GM20431 (cell line): ENCODE measurements around the gene PRMT1.

Source experiments
- in situ Hi-C: fragments of 300-500 bp; cut with MseI, MboI; formaldehyde crosslinking; loops from one replicate; pipeline ENCODE4 v1.15.0; 2020; ENCODE audit warnings: low sequenced_read_pairs; ENCODE audit not compliant: unreplicated experiment

PRMT1 gene

DNA sequence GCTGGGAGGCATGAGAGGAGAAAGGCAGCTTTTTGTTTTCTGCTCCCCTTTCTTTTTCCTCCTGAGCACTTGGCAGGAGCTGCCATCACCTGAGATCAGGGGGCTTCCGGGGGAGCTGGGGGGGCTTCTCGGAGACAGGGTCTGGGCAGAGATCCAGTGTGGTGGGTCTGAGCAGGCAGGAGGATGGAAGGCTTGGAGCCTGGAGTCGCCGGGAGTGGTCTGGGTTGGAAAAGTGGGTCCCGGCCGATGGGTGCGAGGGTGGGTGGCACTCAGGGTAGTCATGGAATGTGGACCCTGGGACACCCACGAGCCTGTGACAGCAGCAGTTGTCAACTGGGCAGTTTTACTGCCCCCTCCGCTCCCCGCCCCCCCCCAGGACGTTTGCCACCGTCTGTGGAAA lies 10.1 kb downstream of the PRMT1 start:
- in situ Hi-C loops: no loop called here

DNA sequence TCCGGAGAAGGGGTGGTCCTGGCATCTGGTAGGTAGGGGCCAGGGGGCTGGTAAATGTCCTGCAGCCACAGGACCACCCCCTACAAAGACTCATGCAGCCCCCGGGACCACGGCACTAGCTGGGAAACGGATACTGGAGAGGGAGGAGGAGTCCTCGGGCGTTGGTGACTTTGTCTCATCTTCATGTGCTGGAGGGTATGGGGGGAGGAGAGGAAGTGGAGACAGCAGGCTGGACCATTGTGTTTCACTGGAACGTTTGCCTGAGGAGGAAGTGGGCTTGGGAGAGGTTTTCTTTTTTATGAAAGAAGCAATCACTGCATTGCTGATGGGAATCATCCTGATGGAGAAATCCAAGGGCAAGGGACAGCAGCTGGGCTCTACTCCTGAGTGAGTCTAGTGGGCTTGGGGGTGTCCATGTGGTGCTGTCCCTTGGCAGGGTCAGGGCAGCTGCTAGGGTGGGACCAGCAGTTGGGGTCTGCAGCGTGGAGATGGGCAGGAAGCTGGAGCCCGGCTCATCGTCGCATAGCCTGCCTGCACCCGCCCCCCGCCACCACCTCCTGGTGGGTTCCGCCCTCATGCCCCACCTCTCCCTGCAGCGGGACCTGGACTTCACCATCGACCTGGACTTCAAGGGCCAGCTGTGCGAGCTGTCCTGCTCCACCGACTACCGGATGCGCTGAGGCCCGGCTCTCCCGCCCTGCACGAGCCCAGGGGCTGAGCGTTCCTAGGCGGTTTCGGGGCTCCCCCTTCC lies 10.7 kb downstream of the PRMT1 start:
- in situ Hi-C loops: no loop called here

DNA sequence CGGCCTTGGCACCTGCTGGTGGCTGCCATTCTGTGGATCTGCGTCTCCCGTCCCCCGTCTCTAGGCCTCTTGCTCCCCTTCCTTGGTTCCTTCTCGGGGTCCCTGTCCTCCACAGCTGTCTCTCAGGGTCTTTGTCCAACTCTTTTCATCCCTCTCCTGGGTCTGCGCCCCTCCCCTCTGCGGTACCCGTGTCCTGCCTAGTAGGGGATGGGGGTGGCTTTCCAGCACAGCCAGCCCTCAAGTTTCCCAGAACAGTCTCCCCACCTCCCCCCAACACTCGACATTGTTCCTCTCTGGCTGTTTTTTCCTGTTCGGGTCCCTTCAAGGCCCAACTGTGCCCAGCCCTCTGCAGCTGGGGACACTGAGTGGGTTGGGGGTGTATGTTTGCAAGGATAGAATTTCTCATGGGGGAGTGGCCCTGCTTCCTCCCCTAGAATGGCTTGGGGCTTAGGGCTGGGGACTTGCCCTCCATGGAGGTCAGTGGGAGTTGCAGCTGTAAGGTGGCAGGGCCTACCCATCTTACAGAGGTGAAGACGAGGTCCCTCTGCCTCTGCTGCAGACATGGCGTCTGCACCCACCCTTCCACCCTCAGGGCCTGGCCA lies 11.6 kb downstream of the PRMT1 start:
- in situ Hi-C loops: no loop called here

DNA sequence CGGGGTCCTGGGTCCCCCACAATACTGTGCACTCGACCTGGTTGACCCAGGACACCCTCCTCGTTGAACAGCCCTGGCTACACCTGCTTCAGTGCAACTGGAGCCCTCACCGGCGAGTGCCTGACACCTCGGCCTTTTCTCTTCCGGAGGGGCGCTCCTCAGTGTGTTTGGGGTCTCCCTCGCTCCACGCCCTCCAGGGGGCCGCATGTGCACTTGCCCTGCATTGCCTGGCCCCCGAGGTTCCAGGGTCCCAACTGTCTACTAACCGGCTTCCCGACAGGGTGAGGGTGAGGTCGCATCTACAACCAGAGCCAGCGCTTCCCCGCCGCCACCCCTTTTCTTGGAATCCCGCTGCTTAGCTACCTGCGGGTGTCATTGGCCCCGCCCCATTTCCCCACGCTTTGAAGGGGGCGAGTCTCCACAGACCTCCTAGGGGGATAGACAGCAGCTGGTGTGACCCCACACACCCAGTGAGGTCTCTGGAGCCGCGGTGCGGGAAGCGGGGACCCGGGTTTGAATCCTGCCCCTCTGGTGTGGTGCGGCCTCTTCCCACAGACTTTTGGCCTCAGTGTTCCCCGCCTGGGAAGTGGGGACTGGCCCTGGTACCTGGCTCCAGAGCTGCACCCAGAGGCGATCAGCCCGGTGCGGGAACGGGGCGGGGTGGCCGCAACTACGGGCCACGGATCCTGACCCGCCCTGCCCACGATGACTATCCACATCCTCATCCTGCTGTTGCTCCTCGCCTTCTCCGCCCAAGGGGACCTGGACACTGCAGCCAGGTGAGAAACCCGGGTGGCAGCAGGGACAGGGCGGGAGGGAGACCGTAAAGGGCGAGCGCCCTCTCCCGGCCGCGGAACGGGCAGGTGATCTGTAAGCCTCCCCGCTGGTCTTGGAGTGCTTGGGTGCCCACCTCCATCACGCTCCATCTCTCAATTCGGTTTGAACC lies 12.3 kb downstream of the PRMT1 start, which contains the start of gene ADM5:
Gene ADM5 (plus strand): TSS at position 462 of the 946 bp plus-strand sequence. CDS start 244 bp downstream, at position 706.
- in situ Hi-C loops: no loop called here

DNA sequence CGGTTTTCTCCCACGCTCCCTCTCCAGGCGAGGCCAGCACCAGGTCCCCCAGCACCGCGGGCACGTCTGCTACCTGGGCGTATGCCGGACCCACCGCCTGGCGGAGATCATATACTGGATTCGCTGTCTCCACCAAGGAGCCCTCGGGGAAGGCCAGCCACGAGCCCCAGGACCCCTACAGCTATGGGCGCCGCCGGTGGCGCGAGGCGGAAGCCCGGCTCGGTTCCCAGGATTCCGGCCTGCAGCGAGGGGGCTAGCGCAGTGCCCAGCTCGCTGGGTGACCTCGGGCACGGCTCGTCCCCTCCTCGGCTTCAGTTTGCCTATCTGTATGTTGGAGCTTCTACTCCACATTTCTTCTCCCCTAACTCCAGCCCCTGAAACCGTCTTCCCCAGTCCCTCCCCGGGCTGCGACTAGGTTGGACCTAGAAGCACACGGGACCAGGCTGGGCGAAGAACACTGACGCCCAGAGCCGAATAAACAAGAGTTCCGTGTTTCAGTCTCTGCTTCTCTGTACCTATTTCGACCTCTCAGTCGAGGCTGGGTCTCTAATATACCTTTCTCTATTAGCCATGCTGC lies 13.1 kb downstream of the PRMT1 start:
- in situ Hi-C loops: no loop called here

DNA sequence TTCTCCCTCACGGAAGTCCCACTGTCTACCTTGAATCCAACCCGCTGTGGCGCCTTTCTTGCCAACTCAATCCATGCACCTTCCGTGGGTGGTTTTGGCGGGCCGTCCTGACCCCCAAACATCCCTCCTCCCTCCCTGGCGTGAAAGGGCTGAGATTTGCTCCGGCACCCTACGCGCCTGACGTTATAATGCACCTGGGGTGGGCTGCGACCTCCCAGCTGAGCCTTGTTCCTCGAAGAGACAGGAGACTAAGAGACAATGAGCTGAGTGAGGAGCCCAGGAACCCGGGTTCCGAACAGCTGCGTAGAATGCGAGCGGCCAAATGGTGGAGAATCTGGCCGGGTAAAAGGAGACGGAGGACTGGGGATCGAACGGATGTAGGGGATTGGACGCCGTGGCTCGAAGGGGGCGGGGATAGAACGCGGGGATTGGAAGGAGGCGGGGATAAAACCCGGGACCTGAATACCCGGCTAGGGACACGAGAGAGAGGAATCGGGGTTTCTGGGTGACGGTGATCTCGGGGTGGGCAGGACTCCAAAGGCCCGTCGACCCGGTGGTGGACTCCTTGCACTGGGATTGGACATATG lies 13.7 kb downstream of the PRMT1 start, which contains the start of gene CPT1C:
Gene CPT1C (plus strand): TSS at position 461 of the 587 bp plus-strand sequence. CDS start 1,137 bp downstream, outside the sequence.
- in situ Hi-C loops: no loop called here

DNA sequence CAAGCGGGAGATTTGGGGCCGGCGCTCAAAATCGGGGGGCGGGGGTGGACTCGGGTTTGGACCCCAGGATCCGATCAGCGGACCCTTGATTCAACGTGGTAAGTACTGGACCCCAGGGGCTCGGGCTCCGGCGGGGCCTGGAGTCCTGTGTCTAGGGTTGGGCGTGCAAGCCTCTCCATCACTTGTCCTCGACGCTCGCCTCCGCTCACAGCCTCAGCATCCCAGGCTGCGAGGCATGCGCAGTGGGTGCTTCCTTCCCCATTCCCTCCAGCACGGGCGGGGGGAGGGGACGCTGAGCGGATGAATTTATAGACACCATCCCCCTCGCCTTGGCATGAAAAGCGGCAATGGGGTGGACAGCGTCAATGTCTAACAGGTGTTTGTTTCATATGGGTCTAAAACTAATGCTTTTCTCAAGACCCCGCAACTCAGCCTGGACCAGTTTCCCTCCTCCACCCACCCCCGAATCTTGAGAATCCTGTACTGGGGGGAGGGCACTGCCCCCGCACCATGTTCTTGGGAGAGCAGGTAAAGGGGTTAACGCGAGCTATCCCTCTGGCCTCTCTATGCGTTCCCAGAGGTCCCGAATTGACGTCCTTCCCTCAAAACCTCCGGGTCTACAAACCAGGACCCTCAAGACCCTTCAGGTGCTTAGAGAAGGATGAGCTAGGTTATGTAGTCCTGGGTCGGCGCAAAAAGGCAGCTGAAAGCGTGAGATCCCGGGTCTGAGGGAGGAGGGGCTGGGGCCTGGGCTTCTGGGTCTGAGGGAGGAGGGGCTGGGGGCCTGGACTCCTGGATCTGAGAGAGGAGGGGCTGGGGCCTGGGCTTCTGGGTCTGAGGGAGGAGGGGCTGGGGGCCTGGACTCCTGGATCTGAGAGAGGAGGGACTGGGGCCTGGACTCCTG lies 14.4 kb downstream of the PRMT1 start:
- in situ Hi-C loops: no loop called here

DNA sequence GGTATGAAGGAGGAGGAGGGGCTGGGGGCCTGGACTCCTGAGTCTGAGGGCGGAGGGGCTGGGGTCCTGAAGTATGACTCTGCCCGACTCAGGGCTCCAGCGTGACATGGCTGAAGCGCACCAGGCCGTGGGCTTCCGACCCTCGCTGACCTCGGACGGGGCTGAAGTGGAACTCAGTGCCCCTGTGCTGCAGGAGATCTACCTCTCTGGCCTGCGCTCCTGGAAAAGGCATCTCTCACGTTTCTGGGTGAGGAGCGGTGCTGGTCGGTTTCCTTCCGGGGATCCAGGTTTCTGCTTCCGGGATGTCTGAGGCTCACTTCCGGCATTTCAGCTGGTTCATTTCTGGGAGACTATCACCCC lies 15.1 kb downstream of the PRMT1 start:
- in situ Hi-C loops: no loop called here

DNA sequence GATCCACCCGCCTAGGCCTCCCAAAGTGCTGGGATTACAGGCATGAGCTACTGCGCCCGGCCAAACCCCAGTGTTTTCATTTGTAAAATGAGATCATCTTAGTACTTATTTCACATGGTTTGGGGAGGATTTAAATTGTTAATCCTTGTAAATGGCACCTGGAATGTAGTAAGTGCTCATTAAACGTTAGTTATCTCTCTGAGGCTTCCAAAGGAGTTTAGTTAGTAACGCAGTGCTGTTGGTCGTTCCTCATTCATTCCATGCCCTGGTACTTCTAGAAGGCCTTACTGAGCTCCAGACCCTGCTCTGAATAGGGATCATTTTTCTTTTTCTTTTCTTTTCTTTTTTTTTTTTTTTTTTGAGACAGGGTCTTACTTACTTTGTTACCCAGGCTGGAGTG lies 19.0 kb downstream of the PRMT1 start:
- in situ Hi-C loops: no loop called here

DNA sequence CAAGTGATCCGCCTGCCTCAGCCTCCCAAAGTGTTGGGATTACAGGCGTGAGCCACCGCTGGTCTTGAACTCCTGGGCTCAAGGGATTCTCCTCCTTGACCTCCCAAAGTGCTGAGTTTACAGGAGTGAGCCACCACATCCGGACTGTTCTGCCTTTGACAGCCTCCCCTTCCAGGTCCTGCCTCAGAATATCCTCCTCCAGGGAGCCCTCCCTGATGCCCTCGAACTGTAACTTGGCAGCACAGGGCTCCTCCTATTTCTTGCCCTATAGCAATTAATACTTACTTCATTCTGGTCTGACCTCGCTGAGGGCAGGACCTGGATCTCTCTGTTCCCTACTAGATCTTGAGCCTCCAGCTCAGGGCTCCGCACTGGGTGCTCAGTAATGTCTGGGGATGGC lies 19.8 kb downstream of the PRMT1 start:
- in situ Hi-C loops: no loop called here

DNA sequence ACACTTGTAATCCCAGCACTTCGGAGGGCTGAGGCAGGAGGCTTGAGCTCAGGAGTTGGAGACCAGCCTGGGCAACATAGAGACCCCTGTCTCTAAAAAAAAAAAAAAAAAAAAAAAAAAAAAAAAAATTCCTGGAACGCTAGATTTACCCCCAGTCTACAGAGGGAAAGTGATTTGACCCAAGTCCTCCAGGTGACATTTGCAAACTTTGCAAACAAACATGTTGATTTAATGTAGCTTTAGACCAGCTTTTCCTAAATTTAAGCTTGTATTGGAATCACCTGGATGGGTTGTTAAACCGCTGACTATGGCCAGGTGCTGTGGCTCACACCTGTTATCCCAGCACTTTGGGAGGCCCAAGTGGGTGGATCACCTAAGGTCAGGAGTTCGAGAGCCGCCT lies 22.3 kb downstream of the PRMT1 start:
- in situ Hi-C loops: no loop called here

DNA sequence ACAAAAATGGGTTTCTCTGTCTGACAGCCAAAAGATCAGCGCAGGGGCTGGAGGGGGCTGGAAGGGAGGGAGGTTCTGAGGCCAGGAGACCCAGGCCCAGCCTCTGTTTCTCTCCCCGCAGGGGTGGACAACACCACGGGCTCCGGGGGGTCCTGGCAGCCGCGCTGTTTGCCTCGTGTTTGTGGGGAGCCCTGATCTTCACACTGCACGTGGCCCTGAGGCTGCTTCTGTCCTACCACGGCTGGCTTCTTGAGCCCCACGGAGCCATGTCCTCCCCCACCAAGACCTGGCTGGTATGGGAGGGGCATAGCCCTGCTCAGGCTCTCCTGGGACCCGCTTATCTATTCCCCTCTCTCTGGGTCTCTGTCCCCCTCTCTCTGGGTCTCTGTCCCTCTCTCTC lies 23.5 kb downstream of the PRMT1 start:
- in situ Hi-C loops: no loop called here

DNA sequence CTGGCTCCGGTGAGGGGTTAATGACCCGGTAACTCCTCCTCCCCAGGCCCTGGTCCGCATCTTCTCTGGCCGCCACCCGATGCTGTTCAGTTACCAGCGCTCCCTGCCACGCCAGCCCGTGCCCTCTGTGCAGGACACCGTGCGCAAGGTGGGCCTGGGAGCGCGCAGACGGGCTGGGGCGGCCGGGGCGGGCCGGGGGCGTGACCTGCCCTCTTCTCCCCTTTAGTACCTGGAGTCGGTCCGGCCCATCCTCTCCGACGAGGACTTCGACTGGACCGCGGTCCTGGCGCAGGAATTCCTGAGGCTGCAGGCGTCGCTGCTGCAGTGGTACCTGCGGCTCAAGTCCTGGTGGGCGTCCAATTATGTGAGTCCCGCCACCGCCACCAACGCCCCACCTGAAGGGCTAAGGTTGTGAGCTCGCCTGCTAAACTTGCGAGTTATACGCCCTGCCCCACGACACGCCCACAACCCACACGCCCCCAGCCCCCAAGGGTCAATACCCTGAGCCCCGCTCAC lies 24.3 kb downstream of the PRMT1 start:
- in situ Hi-C loops: no loop called here

DNA sequence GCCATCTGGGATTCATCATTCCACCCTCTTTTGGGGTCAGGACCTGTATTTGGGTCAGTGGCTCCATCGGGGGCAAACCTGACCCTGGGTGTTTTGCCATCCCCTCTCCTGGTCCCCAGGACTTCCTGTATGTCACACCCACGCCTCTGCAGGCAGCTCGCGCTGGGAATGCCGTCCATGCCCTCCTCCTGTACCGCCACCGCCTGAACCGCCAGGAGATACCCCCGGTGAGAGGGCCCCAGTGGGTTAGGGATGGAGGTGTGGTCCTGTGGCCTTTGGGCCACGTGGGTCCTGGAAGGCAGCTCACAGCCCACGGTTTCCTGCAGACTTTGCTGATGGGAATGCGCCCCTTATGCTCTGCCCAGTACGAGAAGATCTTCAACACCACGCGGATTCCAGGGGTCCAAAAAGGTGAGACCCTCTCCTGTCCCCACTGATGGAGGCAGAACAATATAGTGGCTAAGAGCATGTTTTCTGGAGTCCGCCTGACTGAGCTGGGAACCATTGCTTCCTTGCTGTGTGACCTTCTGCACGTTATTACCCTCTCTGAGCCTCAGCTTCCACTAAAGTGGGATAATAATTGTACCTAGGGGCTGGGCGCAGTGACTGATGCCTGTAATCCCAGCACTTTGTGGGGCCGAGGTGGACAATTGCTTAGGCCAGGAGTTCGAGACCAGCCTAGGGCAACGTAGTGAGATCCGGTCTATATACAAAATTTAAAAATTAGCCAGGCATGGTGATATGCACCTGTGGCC lies 28.0 kb downstream of the PRMT1 start:
- in situ Hi-C loops: no loop called here

DNA sequence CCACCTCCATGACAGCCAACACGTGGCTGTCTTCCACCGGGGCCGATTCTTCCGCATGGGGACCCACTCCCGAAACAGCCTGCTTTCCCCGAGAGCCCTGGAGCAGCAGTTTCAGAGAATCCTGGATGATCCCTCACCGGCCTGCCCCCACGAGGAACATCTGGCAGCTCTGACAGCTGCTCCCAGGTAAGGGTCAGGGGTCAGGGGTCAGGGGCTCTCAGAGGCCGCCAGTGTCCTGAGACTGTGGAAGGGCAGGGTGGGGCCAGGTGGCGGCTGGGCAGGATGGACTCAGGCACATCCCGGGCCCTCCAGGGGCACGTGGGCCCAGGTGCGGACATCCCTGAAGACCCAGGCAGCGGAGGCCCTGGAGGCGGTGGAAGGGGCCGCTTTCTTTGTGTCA lies 28.8 kb downstream of the PRMT1 start:
- in situ Hi-C loops: no loop called here

DNA sequence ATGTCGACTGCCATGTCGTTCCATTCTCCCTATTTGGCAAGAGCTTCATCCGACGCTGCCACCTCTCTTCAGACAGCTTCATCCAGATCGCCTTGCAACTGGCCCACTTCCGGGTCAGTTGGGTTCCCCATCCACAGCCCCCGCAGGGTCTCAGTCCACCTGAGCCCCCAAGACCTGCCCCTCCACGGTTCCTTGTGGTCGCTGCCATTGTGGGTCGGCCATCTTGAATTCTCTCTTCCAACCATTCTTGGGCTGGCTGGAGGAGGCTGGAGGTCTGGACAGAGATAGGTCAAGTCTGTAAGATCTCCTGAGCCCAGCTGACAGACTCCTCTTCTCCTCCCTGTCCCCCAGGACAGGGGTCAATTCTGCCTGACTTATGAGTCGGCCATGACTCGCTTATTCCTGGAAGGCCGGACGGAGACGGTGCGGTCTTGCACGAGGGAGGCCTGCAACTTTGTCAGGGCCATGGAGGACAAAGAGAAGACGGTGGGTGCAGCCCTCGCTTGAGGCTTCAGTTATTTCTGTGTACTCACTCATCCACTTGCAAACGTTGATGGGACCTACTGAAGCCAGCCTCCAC lies 33.4 kb downstream of the PRMT1 start:
- in situ Hi-C loops: no loop called here

DNA sequence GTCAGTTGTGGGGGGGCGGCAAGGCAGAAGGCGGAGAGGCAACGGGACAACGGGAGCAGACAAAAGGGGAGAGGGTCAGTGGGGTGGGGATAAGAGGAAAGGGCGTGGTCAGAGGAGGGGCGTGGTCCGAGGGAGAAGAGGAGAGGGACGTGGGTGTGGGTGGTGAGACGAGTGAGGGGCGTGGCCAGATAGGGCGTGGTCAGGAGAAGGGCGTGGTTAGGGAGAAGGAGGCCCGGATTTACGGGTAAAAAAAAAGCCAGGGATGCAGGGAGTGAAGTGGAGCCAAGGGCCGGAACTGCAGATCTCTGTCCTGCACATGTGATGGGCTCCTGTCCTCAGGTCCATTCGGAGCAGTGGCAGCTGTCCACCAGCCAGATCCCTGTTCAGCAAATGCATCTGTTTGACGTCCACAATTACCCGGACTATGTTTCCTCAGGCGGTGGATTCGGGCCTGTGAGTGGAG lies 35.4 kb downstream of the PRMT1 start:
- in situ Hi-C loops: no loop called here
